ENCODE measurements around the gene ADAMTS2.

The ADAMTS2 gene

DNA sequence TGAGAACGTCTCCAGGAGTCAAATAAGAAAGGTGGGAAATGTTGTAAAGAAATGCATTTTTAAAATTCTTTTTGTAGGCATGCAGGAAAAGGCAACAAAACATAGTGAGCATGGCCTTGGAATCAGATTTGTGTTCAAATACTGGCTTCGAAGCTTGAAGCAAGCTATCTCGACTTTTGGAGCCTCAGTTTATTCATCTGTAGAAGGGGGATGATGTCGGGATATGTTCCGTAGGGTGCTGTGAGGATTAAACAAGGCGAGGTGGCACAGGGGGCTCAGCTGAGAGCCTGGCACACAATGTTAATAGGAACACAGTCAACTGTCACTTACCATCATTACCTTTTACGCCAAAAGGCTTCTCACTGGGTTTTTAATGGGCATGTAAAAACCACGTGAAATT, 4.8 kb downstream of the ADAMTS2 start:
- Mint-ChIP-seq H3K9me3 (ENCODE audit: low read depth) (no peaks in the 10 kb centered on the region), H3K4me1 (ENCODE audit: low read depth) (peaks cover 8% of the 10 kb centered on the region), H3K4me3 (no peak overlapping the region), H3K27ac (no peak overlapping the region), H3K36me3 (no peaks in the 10 kb centered on the region), H3K27me3 (peaks cover 20% of the 10 kb centered on the region)

GRCh38 chr5:179339996-179340395, 5.3 kb downstream of the ADAMTS2 start:
- no peak overlapping the region for H3K27ac Mint-ChIP-seq
- peaks cover 20% of the 10 kb centered on the region for H3K27me3 Mint-ChIP-seq
- no peaks in the 10 kb centered on the region for H3K9me3 Mint-ChIP-seq (ENCODE audit: low read depth)
- H3K4me1 Mint-ChIP-seq (ENCODE audit: low read depth) = peaks cover 8% of the 10 kb centered on the region
- H3K4me3 Mint-ChIP-seq = no peak overlapping the region
- H3K36me3 Mint-ChIP-seq = no peaks in the 10 kb centered on the region

- Mint-ChIP-seq H3K9me3 (ENCODE audit: low read depth) (no peaks in the 10 kb centered on the region), H3K4me3 (no peak overlapping the region), H3K27me3 (peaks cover 20% of the 10 kb centered on the region), H3K27ac (no peak overlapping the region), H3K4me1 (ENCODE audit: low read depth) (peaks cover 8% of the 10 kb centered on the region), H3K36me3 (no peaks in the 10 kb centered on the region)
Measured at GRCh38 chr5:179339081-179339480, 6.2 kb downstream of the ADAMTS2 start.

DNA sequence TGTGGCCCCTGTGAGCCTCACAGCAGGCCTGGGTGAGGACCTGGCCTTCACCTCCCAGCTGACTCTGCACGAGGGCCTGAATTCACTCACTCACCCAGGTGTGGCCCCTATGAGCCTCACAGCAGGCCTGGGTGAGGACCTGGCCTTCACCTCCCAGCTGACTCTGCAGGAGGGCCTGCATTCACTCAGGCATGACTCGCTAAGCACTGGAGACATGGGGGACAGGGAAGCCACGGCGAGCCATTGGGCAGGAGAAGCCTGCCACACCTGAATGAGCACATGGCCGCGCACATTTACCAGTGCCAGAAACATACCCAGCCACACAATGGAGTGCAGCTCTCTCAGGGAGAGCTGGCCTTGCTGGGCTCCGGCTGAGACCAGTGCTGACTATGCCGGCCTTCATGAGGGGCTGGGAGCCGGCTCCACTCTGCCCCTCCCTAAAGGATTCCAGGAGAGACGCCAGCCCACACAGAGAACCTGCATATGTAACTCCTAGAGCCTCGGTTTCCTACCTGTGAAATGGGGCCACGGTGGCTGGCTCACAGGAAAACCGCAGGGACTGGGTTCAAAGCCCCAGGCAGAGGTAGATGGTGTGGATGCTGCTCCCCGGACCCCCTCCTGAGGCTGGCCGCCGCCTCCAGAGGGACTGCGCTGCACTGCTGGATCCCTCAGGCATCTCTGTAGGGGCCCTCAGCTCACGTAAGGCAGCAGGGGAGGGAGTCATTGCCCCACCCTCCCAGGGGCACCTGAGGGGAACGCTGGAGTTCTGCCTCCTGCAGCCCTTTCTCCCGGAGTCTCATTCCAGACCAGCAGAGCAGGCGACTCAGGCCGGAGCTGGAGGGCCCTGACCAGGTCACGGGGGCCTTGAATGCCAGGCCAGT, 7.2 kb downstream of the ADAMTS2 start:
- H3K27me3 Mint-ChIP-seq = peaks cover 18% of the 10 kb centered on the region
- peaks cover 2% of the 10 kb centered on the region for H3K4me1 Mint-ChIP-seq (ENCODE audit: low read depth)
- no peaks in the 10 kb centered on the region for H3K9me3 Mint-ChIP-seq (ENCODE audit: low read depth)
- no peak overlapping the region for H3K27ac Mint-ChIP-seq
- H3K4me3 Mint-ChIP-seq = no peak overlapping the region
- no peaks in the 10 kb centered on the region for H3K36me3 Mint-ChIP-seq

DNA sequence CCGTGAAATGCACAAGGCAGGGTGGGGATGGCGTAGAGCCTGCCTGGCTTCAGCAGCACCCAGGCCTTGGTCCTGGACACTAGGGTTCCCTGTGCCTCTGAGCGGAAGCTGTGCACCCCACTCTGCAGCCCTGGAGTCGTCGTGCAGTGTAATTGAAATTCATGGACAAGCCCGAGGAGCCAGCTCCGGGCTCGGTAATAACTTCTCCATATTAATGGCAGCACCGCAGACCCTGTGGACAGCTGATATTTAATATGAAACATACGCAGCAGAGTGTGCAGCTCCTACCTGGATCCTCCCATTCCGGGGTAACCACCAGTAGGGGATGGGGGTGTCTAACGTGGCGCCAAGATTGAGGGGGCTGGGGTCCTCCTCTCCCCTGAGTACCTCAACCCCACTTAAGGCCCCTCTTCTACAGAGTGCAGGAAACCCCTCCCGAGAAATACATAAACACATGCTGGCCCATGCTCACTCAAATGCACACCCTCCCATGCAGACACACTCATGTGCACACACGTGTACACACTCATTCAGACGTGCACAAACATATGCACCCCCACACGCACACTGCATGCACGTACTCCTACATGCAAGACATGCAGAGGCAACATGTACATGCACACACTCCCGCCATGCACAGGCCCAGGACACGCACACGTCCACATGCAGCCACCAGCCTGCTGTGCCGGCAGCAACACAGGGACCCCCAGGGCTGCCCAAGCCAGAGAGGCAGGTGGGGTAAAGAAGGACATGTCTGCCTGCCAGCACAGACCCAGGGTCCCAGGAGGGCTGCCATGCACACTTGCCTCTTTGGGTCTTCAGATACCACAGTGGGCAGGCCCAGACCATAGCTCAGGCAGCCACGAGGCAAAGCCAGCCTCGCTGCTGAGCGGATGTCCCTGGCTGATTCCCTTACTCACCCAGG, 8.1 kb downstream of the ADAMTS2 start:
- no peaks in the 10 kb centered on the region for H3K36me3 Mint-ChIP-seq
- peaks cover 12% of the 10 kb centered on the region for H3K27me3 Mint-ChIP-seq
- no peaks in the 10 kb centered on the region for H3K4me1 Mint-ChIP-seq (ENCODE audit: low read depth)
- no peak overlapping the region for H3K27ac Mint-ChIP-seq
- H3K4me3 Mint-ChIP-seq = no peak overlapping the region
- H3K9me3 Mint-ChIP-seq (ENCODE audit: low read depth) = no peaks in the 10 kb centered on the region

DNA sequence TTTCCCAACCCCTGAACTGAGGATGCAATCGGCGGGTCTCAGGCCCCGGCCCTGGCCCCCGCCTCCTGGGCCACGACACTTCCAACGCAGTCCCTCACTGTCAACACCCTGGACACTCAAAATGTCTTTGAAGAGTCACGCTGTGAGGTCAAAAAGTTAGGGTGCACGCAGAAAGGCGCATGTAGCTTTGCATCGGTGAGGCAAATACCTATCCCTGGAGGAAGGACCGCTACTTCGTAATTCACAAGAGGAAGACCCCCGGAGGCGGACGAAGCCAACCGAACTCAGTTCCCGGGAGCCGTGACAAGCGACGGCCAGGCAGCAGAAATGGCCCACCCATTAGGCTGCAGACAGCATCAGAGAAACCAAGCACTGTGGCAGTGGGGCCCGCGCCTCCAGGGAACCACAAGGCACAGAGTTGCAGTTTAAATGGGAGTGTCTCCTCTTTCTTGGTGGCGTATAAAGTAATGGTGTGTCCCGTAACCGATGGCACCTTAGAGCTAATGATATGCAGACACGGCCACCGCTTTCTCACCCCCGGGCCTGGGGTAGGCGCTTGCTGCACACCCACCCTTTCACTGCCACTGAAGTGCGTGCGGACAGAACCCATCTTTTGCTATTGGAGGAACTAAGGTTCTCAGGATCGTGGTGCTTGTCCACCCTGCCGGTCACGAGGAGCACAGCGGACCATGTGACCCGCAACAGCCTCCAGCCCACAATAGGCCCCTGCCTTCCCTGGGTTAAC, 9.0 kb downstream of the ADAMTS2 start:
- H3K27ac Mint-ChIP-seq = no peak overlapping the region
- H3K4me3 Mint-ChIP-seq = no peak overlapping the region
- H3K4me1 Mint-ChIP-seq (ENCODE audit: low read depth) = no peaks in the 10 kb centered on the region
- peaks cover 7% of the 10 kb centered on the region for H3K27me3 Mint-ChIP-seq
- H3K9me3 Mint-ChIP-seq (ENCODE audit: low read depth) = no peaks in the 10 kb centered on the region
- no peaks in the 10 kb centered on the region for H3K36me3 Mint-ChIP-seq

GRCh38 chr5:179333796-179334761, 11.2 kb downstream of the ADAMTS2 start:
- Mint-ChIP-seq H3K27ac (no peak overlapping the region), H3K36me3 (no peaks in the 10 kb centered on the region), H3K4me3 (no peak overlapping the region), H3K27me3 (peaks cover 8% of the 10 kb centered on the region), H3K9me3 (ENCODE audit: low read depth) (no peaks in the 10 kb centered on the region), H3K4me1 (ENCODE audit: low read depth) (no peaks in the 10 kb centered on the region)

GRCh38 chr5:179332741-179333290, 12.4 kb downstream of the ADAMTS2 start:
- Mint-ChIP-seq H3K27ac (no peak overlapping the region), H3K9me3 (ENCODE audit: low read depth) (no peaks in the 10 kb centered on the region), H3K4me3 (no peak overlapping the region), H3K4me1 (ENCODE audit: low read depth) (no peaks in the 10 kb centered on the region), H3K27me3 (peaks cover 8% of the 10 kb centered on the region), H3K36me3 (no peaks in the 10 kb centered on the region)

DNA sequence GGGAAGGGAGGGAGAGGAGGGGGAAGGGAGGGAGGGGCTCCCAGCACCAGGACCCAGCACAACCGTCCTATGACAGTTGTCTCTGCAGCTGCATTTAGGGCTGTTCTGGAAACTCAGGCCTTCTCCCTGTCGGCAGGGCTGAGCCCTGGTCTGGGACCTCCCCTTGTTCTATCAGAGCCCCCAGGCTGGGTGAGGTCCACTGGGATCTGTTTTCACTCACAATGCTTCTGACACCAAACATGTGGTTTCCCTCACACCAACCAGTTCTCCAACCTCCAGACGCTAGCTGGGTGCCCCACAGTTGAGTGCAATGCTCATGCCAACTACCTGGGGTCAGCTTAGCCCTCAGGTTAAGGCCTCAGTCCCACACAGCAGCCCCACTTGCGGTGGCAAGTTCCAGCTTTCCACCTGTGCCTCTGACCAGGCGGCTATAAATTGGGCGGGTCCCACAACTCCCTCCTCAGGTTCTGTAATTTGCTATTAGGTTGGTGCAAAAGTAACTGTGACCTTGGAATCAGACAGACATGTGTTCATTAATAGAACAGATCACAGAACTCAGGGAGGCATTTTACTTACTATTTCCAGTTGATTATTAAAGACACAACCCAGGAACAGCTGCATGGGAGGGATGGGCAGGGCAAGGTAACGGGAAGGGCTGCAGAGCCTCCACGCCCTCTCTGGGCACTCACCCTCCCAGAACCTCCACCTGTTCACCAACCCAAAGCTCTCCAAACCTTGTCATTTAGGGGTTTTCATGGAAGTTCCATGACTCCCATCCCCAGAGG, 13.5 kb downstream of the ADAMTS2 start:
- H3K4me1 Mint-ChIP-seq (ENCODE audit: low read depth) = no peaks in the 10 kb centered on the region
- H3K9me3 Mint-ChIP-seq (ENCODE audit: low read depth) = no peaks in the 10 kb centered on the region
- no peak overlapping the region for H3K27ac Mint-ChIP-seq
- no peaks in the 10 kb centered on the region for H3K36me3 Mint-ChIP-seq
- H3K27me3 Mint-ChIP-seq = peaks cover 10% of the 10 kb centered on the region
- no peak overlapping the region for H3K4me3 Mint-ChIP-seq

GRCh38 chr5:179330186-179330900, 14.9 kb downstream of the ADAMTS2 start:
- Mint-ChIP-seq H3K4me1 (ENCODE audit: low read depth) (no peaks in the 10 kb centered on the region), H3K27me3 (peaks cover 13% of the 10 kb centered on the region), H3K27ac (no peak overlapping the region), H3K4me3 (no peak overlapping the region), H3K36me3 (no peaks in the 10 kb centered on the region), H3K9me3 (ENCODE audit: low read depth) (no peaks in the 10 kb centered on the region)

- no peak overlapping the region for H3K4me3 Mint-ChIP-seq
- no peak overlapping the region for H3K27ac Mint-ChIP-seq
- H3K4me1 Mint-ChIP-seq (ENCODE audit: low read depth) = no peaks in the 10 kb centered on the region
- H3K9me3 Mint-ChIP-seq (ENCODE audit: low read depth) = no peaks in the 10 kb centered on the region
- H3K36me3 Mint-ChIP-seq = no peaks in the 10 kb centered on the region
- peaks cover 12% of the 10 kb centered on the region for H3K27me3 Mint-ChIP-seq
Measured at GRCh38 chr5:179328291-179328690, 17.0 kb downstream of the ADAMTS2 start.

DNA sequence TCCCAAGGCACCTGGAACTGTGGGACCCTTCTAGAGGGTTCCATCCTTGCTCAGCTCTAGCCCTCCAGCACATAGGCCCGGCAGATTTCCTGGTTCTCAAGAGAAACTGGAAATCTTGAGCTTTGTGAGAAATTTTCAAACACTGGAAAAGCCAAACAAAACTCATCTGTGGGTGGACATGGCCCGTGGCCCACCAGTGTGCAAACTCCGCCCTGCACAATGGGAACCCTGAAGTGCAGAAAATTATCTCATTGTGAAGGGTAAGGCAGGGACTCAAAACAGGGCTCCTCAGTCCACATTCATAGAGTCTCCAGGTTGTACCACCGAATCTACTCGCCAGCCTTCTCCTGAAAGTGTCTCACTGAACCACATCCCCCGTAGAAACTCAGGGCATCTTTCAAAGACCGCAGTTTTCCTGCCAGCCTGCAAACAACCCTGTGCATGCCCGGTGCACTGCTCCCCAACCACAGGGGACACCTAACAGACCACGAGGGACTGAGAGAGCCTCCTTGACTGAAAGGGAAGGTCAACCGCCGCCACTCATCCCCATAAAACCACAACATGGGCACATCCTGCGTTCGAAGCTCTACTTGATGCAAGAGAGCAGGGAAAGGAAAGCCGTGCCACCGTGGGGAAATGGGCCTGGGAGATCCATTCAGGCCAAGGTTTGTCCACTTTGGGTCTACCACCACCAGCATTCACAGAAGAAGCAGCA, 18.1 kb downstream of the ADAMTS2 start:
- Mint-ChIP-seq H3K4me3 (no peak overlapping the region), H3K36me3 (no peaks in the 10 kb centered on the region), H3K4me1 (ENCODE audit: low read depth) (no peaks in the 10 kb centered on the region), H3K27me3 (peaks cover 9% of the 10 kb centered on the region), H3K27ac (no peak overlapping the region), H3K9me3 (ENCODE audit: low read depth) (no peaks in the 10 kb centered on the region)
